HG03378 (cell line): ENCODE measurements around the gene LRRN3.
A peak's percentile ranks its signal among the peaks of the same experiment; 100 is the strongest.

Experiments
- ATAC-seq: cut with Tn5 transposase; IDR thresholded peaks from one replicate; pipeline ENCODE4 v1.9.1; 2021; ENCODE audit warnings: mild to moderate bottlenecking, moderate library complexity; ENCODE audit not compliant: unreplicated experiment

Gene LRRN3

GRCh38 chr7:111103678-111104274 lies 12.8 kb downstream of the LRRN3 start:
- peak; percentile 62 for ATAC-seq

- ATAC-seq: no peak
Observed at GRCh38 chr7:111104710-111105109, 13.8 kb downstream of the LRRN3 start.

DNA sequence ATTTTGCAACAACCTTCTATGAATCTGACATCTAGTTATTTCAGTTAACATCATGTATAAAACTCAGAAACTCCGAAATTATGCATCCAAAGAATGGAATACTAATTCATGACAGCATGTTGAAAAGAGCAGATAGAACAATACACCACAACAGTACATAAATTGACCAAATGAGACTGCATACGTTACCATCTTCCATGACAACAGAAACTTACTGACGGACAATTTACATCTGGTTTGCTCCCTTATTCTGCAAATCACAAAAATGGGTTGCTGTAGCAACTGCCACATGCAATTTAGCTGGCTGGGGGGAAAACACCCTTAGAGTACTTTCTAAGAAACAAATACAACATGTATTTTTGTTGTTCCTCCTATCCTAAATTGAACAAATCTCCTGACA lies 14.3 kb downstream of the LRRN3 start:
- no peak for ATAC-seq

GRCh38 chr7:111107579-111107978 lies 16.7 kb downstream of the LRRN3 start:
- no peak for ATAC-seq

- ATAC-seq: no peak
Observed at GRCh38 chr7:111108000-111108399, 17.1 kb downstream of the LRRN3 start.

DNA sequence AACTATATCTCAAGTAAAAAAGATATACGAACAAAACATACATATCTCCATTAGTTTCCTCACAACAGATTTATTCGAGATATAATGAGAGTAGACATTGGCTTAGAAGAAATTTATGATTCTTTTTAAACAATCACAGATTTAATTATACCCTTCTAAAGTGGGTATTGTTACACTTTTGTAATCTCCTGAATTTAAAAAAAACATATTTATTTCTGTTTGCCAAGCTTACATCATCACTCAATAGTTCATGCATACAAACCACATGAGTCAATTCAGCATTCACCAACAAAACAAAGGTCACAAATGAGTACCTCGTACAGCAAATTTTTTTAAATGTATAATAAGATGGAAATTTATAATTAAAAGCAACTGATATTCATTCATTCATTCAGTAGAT lies 17.6 kb downstream of the LRRN3 start:
- no peak for ATAC-seq

GRCh38 chr7:111112439-111112838 lies 21.5 kb downstream of the LRRN3 start:
- no peak for ATAC-seq

DNA sequence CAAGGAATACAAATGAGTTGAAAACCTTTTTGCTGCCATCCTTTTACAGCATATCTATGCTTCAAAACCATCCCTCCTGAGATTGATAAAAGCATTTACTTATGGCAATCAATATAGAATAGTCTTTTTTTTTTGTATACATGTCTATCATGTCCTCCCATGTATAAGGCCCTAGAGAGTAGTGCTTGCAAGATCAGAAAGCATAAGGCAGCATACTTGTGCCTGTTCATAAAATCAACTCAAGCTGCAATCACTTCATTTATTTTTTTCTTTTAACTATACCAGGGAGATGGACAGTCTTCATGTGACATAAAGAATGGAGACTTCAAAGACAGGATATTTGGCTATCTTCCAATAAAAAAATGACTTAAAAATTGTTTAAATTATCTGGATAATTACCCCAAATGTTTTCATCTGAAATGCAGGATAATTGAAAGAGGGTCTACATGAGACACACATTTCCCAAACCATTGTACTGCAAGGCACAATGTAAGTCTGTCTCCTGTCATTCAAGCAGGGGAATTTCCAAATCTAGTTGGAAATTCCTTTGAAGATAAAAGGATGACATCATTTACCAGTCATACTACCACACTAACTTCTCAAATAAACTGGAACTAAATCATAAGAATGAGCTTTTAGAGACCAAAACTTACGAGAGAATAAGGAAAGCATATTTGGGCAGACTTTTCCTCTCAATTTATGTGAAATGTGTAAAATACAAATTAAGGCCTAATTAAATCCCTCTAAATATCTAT lies 22.5 kb downstream of the LRRN3 start:
- ATAC-seq: peak; percentile 71

DNA sequence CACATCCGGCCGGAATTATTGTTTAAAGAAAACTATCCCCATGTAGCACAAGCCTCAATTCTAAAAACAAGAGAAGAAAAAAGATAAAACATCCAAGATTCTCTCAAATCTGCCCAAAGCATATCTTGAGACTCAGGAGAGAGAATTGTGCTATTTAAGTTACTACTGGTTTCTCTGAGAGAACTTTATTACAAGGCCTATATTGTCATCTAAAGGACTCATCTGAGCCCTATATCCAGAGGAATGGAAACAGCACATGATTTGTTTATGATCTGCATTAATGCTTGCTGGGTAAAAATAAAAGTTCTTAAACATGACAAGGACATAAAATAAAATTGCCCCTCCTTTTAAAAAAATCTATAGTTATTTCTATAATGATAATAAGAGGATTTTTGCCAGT lies 25.0 kb downstream of the LRRN3 start:
- ATAC-seq: no peak

GRCh38 chr7:111126987-111127386 lies 36.1 kb downstream of the LRRN3 start:
- ATAC-seq: no peak

DNA sequence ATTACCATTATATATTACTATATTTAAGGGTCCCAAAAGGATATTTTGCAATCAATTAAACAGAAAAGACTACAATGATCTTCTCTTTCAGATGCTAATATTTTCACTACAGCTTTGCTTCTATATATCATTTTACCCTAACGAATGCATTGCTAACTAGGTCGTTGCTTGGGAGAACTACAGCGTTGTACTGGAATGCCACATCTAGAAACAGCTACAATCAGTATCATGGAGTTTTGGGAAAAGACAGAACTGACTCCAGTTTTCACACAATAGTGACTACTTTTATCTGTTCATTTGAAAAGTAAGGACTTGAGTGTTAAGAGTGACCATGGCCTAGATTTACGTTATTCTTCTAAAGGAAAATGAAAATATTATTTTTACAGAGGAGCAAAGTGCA lies 38.5 kb downstream of the LRRN3 start:
- ATAC-seq: no peak

DNA sequence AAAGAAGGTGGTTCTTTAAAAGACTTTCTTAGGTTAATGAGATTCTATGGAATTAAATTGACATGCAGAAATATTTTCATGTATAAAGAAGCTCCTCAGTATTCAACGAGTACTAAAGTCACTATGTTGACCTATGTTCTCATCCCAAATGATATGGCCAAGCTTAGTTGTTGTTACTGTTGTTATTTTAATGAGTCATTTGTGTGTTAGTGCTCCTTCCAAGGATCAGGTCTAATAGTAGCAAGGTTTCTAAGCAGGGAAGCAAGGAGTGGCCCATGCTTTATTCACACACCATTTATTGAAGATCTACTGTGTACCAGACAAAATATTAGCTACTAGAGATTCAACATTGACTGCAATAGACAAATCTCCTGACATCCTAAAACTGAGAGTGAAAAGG lies 41.9 kb downstream of the LRRN3 start:
- ATAC-seq: no peak

DNA sequence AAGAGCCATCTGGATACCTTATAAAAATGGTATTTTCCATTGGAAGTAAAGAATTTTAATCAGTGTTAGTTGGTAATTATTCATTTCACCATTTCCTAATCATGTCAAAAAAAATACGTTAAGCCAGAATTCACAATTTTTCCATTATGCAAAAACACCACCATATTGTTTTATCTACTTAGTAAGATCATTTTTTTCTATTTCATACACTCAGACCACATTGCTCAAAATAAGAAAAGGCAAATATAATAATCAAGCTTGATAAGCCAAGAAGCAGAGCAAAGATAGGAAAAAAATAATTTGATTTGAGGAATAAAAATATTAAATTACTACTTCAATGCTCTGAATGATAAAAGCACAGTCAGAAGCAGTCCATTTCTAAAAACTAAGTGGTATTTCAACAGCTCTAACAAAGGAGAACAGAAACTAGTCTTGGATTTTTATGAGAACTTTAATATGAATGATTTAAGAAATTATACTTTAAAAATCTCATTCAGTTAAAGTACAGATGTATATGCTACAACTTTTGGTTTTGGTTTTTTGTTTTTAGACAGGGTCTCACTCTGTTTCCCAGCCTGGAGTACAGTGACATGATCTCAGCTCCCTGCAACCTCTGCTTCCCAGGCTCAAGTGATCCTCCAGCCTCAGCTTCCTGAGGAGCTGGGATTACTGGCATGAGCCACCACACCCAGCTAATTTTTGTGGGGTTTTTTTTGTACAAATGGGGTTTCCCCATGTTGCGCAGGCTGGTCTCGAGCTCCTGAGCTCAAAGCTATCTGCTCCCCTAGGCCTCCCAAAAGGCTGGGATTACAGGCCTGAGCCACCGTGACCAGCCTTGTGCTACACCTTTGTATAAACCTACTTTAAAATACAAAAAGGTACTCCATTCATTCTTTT lies 46.6 kb downstream of the LRRN3 start:
- peak; percentile 84 for ATAC-seq

- ATAC-seq: peak; percentile 98
Observed at GRCh38 chr7:111138193-111138569, 47.3 kb downstream of the LRRN3 start.

GRCh38 chr7:111138586-111138985 lies 47.7 kb downstream of the LRRN3 start:
- no peak for ATAC-seq

DNA sequence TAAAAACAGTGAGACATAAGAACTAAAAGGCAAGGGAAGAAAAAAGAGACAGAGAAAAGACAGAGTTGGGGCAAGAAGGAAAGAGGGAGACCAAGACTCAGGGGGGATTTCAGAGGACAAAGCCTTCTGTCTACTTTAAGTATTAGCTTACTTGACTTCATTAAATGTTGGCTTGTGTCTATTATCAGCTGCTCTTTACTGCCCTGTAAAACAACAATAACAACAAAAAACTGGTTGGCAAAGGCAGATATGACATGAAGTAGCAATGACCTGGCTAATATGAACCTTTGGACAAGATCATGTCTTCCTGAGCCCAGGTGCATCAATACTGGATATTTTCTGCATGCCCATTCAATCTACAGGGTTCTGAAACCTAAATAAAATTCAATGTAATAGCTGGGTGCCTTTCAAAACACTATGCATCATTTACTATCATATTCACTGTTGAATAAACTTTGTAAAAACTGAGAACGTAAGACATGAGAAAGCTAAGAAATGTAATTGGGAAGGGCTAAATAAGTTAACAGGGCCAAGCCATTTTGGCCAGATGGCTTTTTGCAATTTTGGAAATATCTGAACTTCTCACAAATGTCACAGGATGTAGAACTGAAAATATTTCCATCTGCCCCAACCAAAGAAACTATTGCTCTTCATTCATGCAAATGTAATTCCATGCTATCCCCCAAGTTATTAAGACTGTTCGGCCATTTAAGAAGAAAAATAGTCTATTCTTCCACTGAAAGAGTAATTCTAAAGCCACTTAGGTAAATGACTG lies 49.4 kb downstream of the LRRN3 start:
- ATAC-seq: no peak

DNA sequence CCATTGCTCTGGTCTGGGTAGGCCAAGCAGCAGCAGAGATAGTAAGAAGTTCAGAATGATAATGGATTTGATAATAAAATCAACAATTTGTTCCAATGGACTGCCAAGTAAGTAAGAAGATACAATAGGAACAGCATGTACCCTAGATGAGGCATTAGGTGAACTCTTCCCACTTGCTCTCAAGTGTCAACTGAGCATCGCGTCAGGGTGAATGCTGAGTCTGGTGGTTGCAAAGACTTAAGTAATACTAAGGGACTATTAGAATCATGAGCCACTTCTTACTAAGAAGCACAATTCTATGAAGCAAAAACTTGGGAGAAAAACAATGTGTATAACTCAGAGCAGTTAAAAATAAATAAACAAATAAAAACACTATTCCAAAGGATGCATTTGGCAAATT lies 54.5 kb downstream of the LRRN3 start:
- no peak for ATAC-seq

DNA sequence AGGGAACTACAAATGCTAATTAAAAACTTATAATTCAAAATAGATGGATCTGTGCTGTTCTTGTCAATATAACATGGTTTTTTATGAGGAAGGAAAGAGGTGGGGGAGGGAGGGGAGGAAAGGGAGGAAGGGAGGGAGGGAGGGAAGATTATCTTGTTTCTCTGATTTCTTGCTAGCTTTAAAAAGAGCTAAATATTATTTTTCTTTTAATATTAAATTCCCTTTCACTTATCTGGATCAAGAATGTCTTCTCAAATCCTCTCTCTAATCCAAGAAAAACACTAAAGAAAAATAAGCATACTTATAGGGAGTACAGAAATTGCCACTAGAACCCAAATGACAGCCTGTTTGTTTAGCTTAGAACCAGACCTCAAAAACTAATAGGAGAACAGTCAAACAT lies 55.2 kb downstream of the LRRN3 start:
- ATAC-seq: no peak

DNA sequence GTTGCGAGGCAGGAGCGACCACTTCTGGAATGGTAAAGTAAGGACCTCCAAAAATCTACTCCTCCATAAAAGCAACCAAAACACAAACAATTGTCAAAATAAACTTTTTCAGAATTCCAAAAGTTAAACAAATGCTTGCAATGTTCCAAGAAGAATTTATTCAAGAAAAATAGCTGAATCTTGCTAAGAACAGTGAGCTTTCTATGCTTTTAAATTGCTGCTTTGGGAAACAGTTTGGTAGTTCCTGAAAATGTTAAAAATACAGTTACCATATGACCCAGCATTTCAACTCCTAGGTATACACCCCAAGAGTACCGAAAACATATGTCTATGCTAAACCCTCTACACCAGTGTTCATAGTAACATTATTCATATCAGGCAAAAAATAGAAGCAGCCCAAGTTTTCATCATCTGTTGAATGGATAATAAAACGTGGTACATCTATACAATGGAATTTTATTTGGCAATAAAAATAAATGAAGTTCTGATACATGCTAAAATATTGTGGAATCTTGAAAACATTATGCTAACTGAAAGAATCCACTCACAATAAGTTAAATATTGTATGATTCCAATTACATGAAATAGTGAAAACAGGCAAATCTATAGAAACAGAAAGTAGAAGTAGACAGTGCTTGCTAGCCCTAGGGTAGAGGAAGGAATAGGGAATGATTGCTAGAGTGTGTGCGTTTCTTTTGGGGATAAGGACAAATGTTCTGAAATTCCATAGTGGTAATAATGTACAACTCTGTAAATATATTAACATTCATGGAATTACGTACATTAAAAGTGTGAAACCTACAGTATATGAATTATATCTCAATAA lies 57.0 kb downstream of the LRRN3 start:
- ATAC-seq: no peak

DNA sequence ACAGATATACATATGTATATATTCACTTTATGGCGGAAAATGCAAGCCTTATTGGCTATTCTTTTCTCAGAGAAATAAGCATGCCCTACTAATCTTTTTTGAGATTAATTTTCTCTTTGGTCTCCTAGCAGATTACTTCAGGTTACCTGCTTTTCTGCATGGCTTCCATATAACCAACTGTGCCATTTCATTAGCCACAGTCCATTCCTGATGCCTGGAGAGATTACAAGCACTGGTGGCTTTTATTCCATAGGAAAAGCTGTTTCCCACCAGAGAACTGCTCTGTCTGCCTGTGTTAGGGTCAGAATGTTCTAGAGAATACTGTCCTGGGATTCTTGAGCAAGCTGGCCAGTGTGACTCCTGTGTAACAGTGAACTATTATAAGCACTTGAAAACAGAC lies 59.8 kb downstream of the LRRN3 start:
- no peak for ATAC-seq
